Measurements from ENCODE around the gene EPHA1. TPM values are rescaled to one million over a fixed set of nuclear protein-coding genes. Genes with fewer than 3 reads are reported as not detected.

Gene EPHA1
- not detected in 2 replicates for total RNA-seq

GRCh38 chr7:143408686-143409561 lies at the start of gene EPHA1:
Gene EPHA1 (minus strand): TSS chr7:143408856. CDS start chr7:143408805, 51 bp downstream.

GRCh38 chr7:143443153-143443552 lies 34.5 kb upstream of the EPHA1 start, which contains the start of gene TAS2R60:
Gene TAS2R60 (plus strand): TSS chr7:143443453. CDS start chr7:143443453, 0 bp downstream.

GRCh38 chr7:143380646-143381426 lies 27.8 kb downstream of the EPHA1 start, which contains the start of gene ZYX:
Gene ZYX (plus strand): TSS chr7:143381345. CDS start chr7:143381572, 227 bp downstream.

GRCh38 chr7:143362131-143363015 lies 46.3 kb downstream of the EPHA1 start, which contains the start of gene FAM131B:
Gene FAM131B (minus strand): TSS chr7:143362713. CDS start chr7:143362603, 110 bp downstream.

Other genes with a start within 250 kb of the EPHA1 start
- not detected in 2 replicates for gene TAS2R39, start 225.4 kb downstream of the EPHA1 start, total RNA-seq
- not detected in 2 replicates for gene TAS2R40, start 186.8 kb downstream of the EPHA1 start, total RNA-seq
- 83.1 and 87.4 TPM in 2 replicates for gene GSTK1, start 145.4 kb downstream of the EPHA1 start, total RNA-seq
- not detected in 2 replicates for gene TMEM139, start 123.9 kb downstream of the EPHA1 start, total RNA-seq
- 15.3 and 15.6 TPM in 2 replicates for gene CASP2, start 120.5 kb downstream of the EPHA1 start, total RNA-seq
- not detected in 2 replicates for gene CLCN1, start 92.7 kb downstream of the EPHA1 start, total RNA-seq
- gene FAM131B, start 46.1 kb downstream of the EPHA1 start, total RNA-seq: 1.6 and 2.0 TPM in 2 replicates
- 17.2 and 41.5 TPM in 2 replicates for gene ZYX, start 27.5 kb downstream of the EPHA1 start, total RNA-seq
- gene TAS2R60, start 34.6 kb upstream of the EPHA1 start, total RNA-seq: not detected in 2 replicates
- not detected in 2 replicates for gene TAS2R41, start 69.0 kb upstream of the EPHA1 start, total RNA-seq
- 0.06 and 0.13 TPM in 2 replicates for gene CTAGE15, start 162.9 kb upstream of the EPHA1 start, total RNA-seq
- gene TCAF2, start 212.1 kb upstream of the EPHA1 start, total RNA-seq: 1.1 and 1.7 TPM in 2 replicates